ENCODE data around the gene JAZF1. TPM values are rescaled to one million over a fixed set of nuclear protein-coding genes. Genes with fewer than 3 reads are reported as not detected.

JAZF1 gene
- total RNA-seq, 1 donor from 2014 or later, result 42.5 TPM

- DNase-seq (ENCODE audit: low spot score), result no peak
- intact Hi-C loops (cut with DNase I), result no loop called here
These were observed 396.1 kb downstream of the JAZF1 start for GRCh38 chr7:27784399-27785053.

GRCh38 chr7:27782849-27783248, 397.7 kb downstream of the JAZF1 start:
- intact Hi-C loops (cut with DNase I), result no loop called here
- DNase-seq (ENCODE audit: low spot score), result no peak

- no peak for DNase-seq (ENCODE audit: low spot score)
- intact Hi-C loops (cut with DNase I), result no loop called here
These were observed 399.4 kb downstream of the JAZF1 start for GRCh38 chr7:27781188-27781587.

Other genes with a start within 250 kb of the JAZF1 start
- 43.1 TPM for gene CREB5, start 231.7 kb upstream of the JAZF1 start, total RNA-seq